PC-9 (cell line): ENCODE results near the gene ACP6.

ENCODE experiments used
- CTCF ChIP-seq: fragments of 200-600 bp; sonication (generic); conservative IDR thresholded peaks from 2 replicates; pipeline ENCODE4 v1.6.1; 2017; ENCODE audit warnings: mixed run types, antibody characterized with exemption, mild to moderate bottlenecking, moderate library complexity
- EZH2 ChIP-seq: fragments of 200-600 bp; sonication (generic); IDR thresholded peaks from 2 replicates; pipeline ENCODE4 v1.8.0; 2017; ENCODE audit warnings: antibody characterized with exemption, low read depth

GRCh38 chr1:147633759-147634158, 36.6 kb downstream of the ACP6 start:
- TF ChIP-seq CTCF (no peak), EZH2 (no peak)
